Measurements from ENCODE around the gene TIFAB. TPM values are rescaled to one million over a fixed set of nuclear protein-coding genes. Genes with fewer than 3 reads are reported as not detected.

TIFAB gene
- total and polyA plus RNA-seq, 8 donors, result 0.08 TPM; not detected in 7

- Histone ChIP-seq H3K4me3 (no peak overlapping the region), H3K36me3 (no peaks in the 10 kb centered on the region), H3K27ac (no peak overlapping the region), H3K9me3 (no peaks in the 10 kb centered on the region), H3K4me1 (peaks cover 6 to 11% (median 10%) of the 10 kb centered on the region in 4 donors), H3K27me3 (peaks cover 0 to 71% (median 30%) of the 10 kb centered on the region in 3 donors)
- intact Hi-C loops (cut with DNase I; ENCODE audit: low total_unique reads), result no loop called here
- TF ChIP-seq POLR2A (IDR thresholded peaks at IDR 0.05), result no peak
- TF ChIP-seq CTCF (IDR thresholded peaks at IDR 0.05), result no peak
- no peak for DNase-seq
- WGBS, 5 donors, result 81 to 93% (median 91%) methylated on average over 4 of the region's 4 CpGs
Measured at GRCh38 chr5:135467871-135468485, 15.8 kb upstream of the TIFAB start.

- Histone ChIP-seq H3K4me3 (no peak overlapping the region), H3K36me3 (no peaks in the 10 kb centered on the region), H3K9me3 (no peaks in the 10 kb centered on the region), H3K4me1 (peaks cover 6 to 11% (median 10%) of the 10 kb centered on the region in 4 donors), H3K27ac (no peak overlapping the region), H3K27me3 (peaks cover 0 to 69% (median 29%) of the 10 kb centered on the region in 3 donors)
- intact Hi-C loops (cut with DNase I; ENCODE audit: low total_unique reads), result no loop called here
- WGBS, 5 donors, result 74 to 88% (median 80%) methylated on average over 9 to 15 of the region's 15 CpGs
- no peak for DNase-seq
- TF ChIP-seq POLR2AphosphoS5 (IDR thresholded peaks at IDR 0.05) (no peak), POLR2A (IDR thresholded peaks at IDR 0.05) (no peak), EP300 (IDR thresholded peaks at IDR 0.05) (no peak), CTCF (IDR thresholded peaks at IDR 0.05) (no peak)
Measured at GRCh38 chr5:135467051-135467625, 15.0 kb upstream of the TIFAB start.

- no peak overlapping the region for H3K27ac ChIP-seq
- intact Hi-C loops (cut with DNase I; ENCODE audit: low total_unique reads), result no loop called here
- H3K4me3 ChIP-seq, result peak overlapping the region; percentile 18 to 28 (median 22)
- WGBS, 5 donors, result 14 to 18% (median 14%) methylated on average over 37 to 43 of the region's 43 CpGs
- H3K9me3 ChIP-seq, result no peaks in the 10 kb centered on the region
- no peak for TF ChIP-seq POLR2A (IDR thresholded peaks at IDR 0.05)
- no peak for TF ChIP-seq EP300 (IDR thresholded peaks at IDR 0.05)
- TF ChIP-seq POLR2AphosphoS5 (IDR thresholded peaks at IDR 0.05), result peak in 1 of 3 donors; percentile 11
- TF ChIP-seq CTCF (IDR thresholded peaks at IDR 0.05), result peak in 5 of 7 experiments; percentile 58 to 86 (median 79)
- peak; percentile 80 to 92 for DNase-seq
- peaks cover 6 to 11% (median 10%) of the 10 kb centered on the region in 4 donors for H3K4me1 ChIP-seq
- no peaks in the 10 kb centered on the region for H3K36me3 ChIP-seq
- peaks cover 0 to 61% (median 26%) of the 10 kb centered on the region in 3 donors for H3K27me3 ChIP-seq
Measured at GRCh38 chr5:135466178-135467050, 14.3 kb upstream of the TIFAB start.

- WGBS, 5 donors, result 55 to 66% (median 64%) methylated on average over 11 to 12 of the region's 12 CpGs
- Histone ChIP-seq H3K4me3 (no peak overlapping the region), H3K4me1 (peaks cover 6 to 11% (median 10%) of the 10 kb centered on the region in 4 donors), H3K27me3 (peaks cover 0 to 55% (median 23%) of the 10 kb centered on the region in 3 donors), H3K9me3 (no peaks in the 10 kb centered on the region), H3K36me3 (no peaks in the 10 kb centered on the region), H3K27ac (no peak overlapping the region)
- TF ChIP-seq POLR2AphosphoS5 (IDR thresholded peaks at IDR 0.05), result no peak
- no peak for TF ChIP-seq CTCF (IDR thresholded peaks at IDR 0.05)
- no peak for TF ChIP-seq EP300 (IDR thresholded peaks at IDR 0.05)
- TF ChIP-seq POLR2A (IDR thresholded peaks at IDR 0.05), result no peak
- intact Hi-C loops (cut with DNase I; ENCODE audit: low total_unique reads), result no loop called here
- DNase-seq, result no peak
Measured at GRCh38 chr5:135465391-135466122, 13.4 kb upstream of the TIFAB start.

All from stomach (tissue), 9 donors.